GM06990 (cell line): ENCODE data around the gene DYDC2.

Experiments
- DNase-seq: peaks from one replicate; pipeline ENCODE4 v3.0.0-alpha.2; 2011; ENCODE audit not compliant: insufficient read length; ENCODE audit errors: extremely low read depth
- H3K27me3 ChIP-seq: replicated peaks from 2 replicates; pipeline ENCODE4 v1.6.0; 2011; ENCODE audit warnings: low read length; ENCODE audit not compliant: control insufficient read depth, insufficient read depth
- H3K36me3 ChIP-seq: 2 replicates; pipeline ENCODE4 v1.5.1; 2011; ENCODE audit warnings: low read length; ENCODE audit not compliant: control insufficient read depth, insufficient read depth
- H3K4me3 ChIP-seq: replicated peaks from 2 replicates; pipeline ENCODE4 v1.5.1; 2011; ENCODE audit warnings: low read depth, mild to moderate bottlenecking, control low read depth, low read length
- TF ChIP-seq, protein P1 (sequence below): IDR thresholded peaks from 2 replicates; pipeline ENCODE4 v1.5.1; 2011; ENCODE audit warnings: low read length, control low read depth, mild to moderate bottlenecking, inconsistent platforms; ENCODE audit not compliant: insufficient read depth, poor library complexity, severe bottlenecking

The DYDC2 gene

DNA sequence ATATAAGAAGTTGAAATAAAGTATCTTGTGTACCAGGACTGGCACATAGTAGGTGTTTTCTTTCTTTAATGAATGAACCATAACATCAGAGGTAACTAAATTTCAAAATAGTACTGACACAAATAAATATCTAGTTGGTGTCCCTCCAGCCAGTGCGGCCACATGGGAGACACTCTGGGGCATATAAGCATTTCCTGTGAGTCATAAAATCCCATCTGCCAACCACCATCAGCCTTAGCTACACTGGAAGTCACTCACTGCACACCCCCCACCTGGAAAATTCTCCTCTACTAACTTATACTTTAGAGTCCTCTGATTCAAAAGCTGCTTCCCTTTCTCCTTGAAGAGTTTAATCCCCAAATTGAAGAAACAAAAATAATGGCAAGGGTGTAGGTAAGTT is 32.5 kb upstream of the DYDC2 start:
- no peak for DNase-seq
- no peak overlapping the region for H3K4me3 ChIP-seq
- no peaks in the 10 kb centered on the region for H3K36me3 ChIP-seq
- no peaks in the 10 kb centered on the region for H3K27me3 ChIP-seq
- TF ChIP-seq, protein P1, sequence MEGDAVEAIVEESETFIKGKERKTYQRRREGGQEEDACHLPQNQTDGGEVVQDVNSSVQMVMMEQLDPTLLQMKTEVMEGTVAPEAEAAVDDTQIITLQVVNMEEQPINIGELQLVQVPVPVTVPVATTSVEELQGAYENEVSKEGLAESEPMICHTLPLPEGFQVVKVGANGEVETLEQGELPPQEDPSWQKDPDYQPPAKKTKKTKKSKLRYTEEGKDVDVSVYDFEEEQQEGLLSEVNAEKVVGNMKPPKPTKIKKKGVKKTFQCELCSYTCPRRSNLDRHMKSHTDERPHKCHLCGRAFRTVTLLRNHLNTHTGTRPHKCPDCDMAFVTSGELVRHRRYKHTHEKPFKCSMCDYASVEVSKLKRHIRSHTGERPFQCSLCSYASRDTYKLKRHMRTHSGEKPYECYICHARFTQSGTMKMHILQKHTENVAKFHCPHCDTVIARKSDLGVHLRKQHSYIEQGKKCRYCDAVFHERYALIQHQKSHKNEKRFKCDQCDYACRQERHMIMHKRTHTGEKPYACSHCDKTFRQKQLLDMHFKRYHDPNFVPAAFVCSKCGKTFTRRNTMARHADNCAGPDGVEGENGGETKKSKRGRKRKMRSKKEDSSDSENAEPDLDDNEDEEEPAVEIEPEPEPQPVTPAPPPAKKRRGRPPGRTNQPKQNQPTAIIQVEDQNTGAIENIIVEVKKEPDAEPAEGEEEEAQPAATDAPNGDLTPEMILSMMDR = no peak

DNA sequence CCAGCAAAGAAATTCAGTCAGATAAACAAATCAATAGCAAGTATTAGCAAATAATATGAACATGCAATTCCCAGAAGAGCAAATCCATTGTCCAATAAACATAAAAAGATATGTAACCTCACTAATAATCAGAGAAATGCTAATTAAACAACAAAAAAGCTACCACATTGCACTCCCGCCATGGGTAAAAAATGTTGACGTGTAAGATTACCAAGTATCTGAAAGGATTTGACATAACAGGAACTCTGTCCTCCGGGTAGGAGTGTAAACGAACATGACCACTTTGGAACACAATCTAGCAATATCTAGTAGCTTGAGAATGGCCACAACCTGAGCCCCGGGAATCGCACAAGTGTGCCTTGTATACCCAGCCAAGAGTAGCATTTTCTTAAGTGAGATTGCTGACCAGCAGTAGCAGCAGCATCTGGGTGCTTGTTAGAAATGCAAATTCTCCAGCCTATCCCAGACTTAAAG is 31.7 kb upstream of the DYDC2 start:
- no peaks in the 10 kb centered on the region; the same call in 1 of the 2 replicates for H3K27me3 ChIP-seq
- no peaks in the 10 kb centered on the region for H3K36me3 ChIP-seq
- TF ChIP-seq, protein P1 = no peak
- no peak for DNase-seq
- no peak overlapping the region for H3K4me3 ChIP-seq

DNA sequence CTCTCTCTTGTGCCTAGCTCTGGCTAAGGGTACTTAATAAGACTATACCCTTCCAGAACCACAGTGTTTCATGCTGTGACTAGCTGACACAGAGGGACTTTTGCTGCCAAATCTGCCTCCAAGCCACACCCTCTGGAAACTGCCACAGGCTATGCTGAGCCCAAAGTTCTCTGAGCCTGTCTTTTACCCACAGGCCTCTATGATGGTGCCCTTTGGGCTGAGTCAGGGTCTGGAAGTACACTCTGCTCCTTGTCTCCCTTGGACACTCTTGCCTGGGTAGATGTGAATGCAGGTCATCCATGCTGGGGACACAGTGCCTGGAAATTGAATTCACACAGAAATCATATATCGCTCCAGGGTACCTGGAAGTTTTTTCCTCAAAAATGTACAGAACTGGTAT is 22.6 kb upstream of the DYDC2 start:
- TF ChIP-seq, protein P1 = no peak
- Histone ChIP-seq H3K27me3 (peaks cover 1% of the 10 kb centered on the region), H3K4me3 (no peak overlapping the region), H3K36me3 (no peaks in the 10 kb centered on the region)
- DNase-seq = no peak

DNA sequence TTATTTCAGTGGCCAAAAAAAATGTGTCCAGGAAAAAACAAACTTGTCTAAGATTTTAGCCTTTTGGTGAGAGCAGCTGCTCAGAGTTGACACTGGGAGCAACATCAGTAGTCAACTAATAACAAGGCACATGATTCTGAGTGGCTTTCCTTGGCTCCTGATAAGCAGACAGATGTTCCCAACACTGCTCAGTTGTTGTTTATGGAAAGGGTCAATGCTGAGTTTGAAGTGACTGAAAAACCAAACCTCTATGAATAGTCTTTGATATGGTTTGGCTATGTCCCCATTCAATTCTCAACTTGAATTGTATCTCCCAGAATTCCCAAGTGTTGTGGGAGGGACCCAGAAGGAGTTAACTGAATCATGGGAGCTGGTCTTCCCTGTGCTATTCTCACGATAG is 12.3 kb upstream of the DYDC2 start:
- TF ChIP-seq, protein P1 = no peak
- Histone ChIP-seq H3K27me3 (no peaks in the 10 kb centered on the region; the same call in 1 of the 2 replicates), H3K36me3 (no peaks in the 10 kb centered on the region), H3K4me3 (no peak overlapping the region)
- no peak for DNase-seq

DNA sequence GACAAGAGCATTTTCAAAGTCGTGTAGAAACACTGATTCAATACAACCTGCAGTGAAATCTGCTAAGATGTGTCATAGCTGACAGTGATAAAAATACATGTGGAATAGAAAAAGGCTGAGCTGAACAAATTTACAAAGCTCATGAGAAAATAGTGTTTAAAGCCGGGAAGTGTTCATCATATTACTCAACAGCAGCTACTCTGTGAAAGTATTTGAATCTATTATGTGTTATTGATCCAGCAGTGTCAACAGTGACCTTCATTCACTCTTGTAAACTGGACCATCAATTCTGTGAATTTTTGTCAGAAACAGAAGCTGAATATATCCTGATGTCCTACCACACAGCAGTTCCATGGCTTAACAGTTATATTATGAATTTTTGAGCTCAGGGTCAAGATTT is 11.7 kb upstream of the DYDC2 start:
- TF ChIP-seq, protein P1 = no peak
- H3K36me3 ChIP-seq = no peaks in the 10 kb centered on the region
- no peak overlapping the region for H3K4me3 ChIP-seq
- H3K27me3 ChIP-seq = no peaks in the 10 kb centered on the region; the same call in 1 of the 2 replicates
- no peak for DNase-seq

DNA sequence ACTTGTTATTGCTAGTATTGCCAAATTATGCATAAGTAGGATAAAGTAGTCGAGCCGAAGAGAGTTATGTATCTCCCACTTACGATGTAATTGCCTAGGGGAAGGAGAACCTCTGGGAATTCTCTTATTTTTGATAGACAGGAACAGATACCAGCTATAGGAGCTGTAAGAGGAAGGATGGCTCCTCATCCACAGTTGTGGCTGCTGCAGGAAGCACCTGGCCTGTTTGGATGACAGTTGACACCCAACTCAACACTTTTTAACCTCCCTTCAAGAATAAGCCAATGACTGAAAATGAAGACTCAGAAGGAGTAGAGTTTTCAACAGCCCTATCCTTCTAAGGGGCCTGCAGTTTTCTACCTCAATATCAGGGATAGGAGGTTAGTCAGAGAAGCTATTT is 6.3 kb upstream of the DYDC2 start:
- no peak for DNase-seq
- TF ChIP-seq, protein P1 = no peak
- no peaks in the 10 kb centered on the region for H3K27me3 ChIP-seq
- H3K36me3 ChIP-seq = no peaks in the 10 kb centered on the region
- no peak overlapping the region for H3K4me3 ChIP-seq
